ENCODE measurements around the gene ATG101.

- no peak for TF ChIP-seq CTCF (IDR thresholded peaks at IDR 0.05)
- peak; percentile 53 to 84 for TF ChIP-seq POLR2AphosphoS5 (IDR thresholded peaks at IDR 0.05)
- peak; percentile 3 for TF ChIP-seq POLR2A (IDR thresholded peaks at IDR 0.05; ENCODE audit: low read depth)
These were observed 17.2 kb upstream of the ATG101 start for GRCh38 chr12:52052468-52053186.

Measured in esophagus muscularis mucosa (tissue), 3 donors.